Endothelial cell (in vitro differentiated cells): Measurements from ENCODE around the gene RACGAP1. TPM values are rescaled to one million over a fixed set of nuclear protein-coding genes. Genes with fewer than 3 reads are reported as not detected.
A peak's percentile ranks its signal among the peaks of the same experiment; 100 is the strongest.

Experiments used
- DNase-seq: peaks from one replicate; pipeline ENCODE4 v3.0.0; 2021; ENCODE audit warnings: low spot score
- H3K27ac Mint-ChIP-seq: one replicate; pipeline ENCODE4 v1.8.0; 2021; ENCODE audit warnings: mixed read lengths, inconsistent platforms; ENCODE audit not compliant: unreplicated experiment
- H3K27me3 Mint-ChIP-seq: one replicate; pipeline ENCODE4 v1.8.0; 2021; ENCODE audit warnings: mild to moderate bottlenecking, moderate library complexity, mixed read lengths, inconsistent platforms; ENCODE audit not compliant: unreplicated experiment
- H3K36me3 Mint-ChIP-seq: one replicate; pipeline ENCODE4 v1.8.0; 2021; ENCODE audit warnings: mild to moderate bottlenecking, low read depth, mixed read lengths, inconsistent platforms; ENCODE audit not compliant: unreplicated experiment
- H3K4me1 Mint-ChIP-seq: one replicate; pipeline ENCODE4 v1.8.0; 2021; ENCODE audit warnings: mild to moderate bottlenecking, mixed read lengths, inconsistent platforms; ENCODE audit not compliant: unreplicated experiment
- H3K4me3 Mint-ChIP-seq: one replicate; pipeline ENCODE4 v1.8.0; 2021; ENCODE audit warnings: mild to moderate bottlenecking, mixed read lengths, inconsistent platforms; ENCODE audit not compliant: unreplicated experiment
- H3K9me3 Mint-ChIP-seq: one replicate; pipeline ENCODE4 v1.8.0; 2021; ENCODE audit warnings: mixed read lengths, inconsistent platforms; ENCODE audit not compliant: unreplicated experiment
- total RNA-seq: library from RNA; stranded (reverse); fragmentation: NEBNext Ultra II Directional; extraction: Animal tissue kit (Norgen Biotek cat#: 25700); gene quantifications from one replicate; pipeline ENCODE4 v1.2.1, GENCODE V29; 2021; ENCODE audit not compliant: unreplicated experiment
- TF ChIP-seq, protein P1 (sequence below): fragments of 200-600 bp; sonication (generic); IDR thresholded peaks from one replicate; pipeline ENCODE4 v1.5.0; 2021; ENCODE audit warnings: antibody characterized with exemption; ENCODE audit not compliant: unreplicated experiment

The RACGAP1 gene
- total RNA-seq, 1 donor from 2014 or later: 19.5 TPM

- TF ChIP-seq, protein P1, sequence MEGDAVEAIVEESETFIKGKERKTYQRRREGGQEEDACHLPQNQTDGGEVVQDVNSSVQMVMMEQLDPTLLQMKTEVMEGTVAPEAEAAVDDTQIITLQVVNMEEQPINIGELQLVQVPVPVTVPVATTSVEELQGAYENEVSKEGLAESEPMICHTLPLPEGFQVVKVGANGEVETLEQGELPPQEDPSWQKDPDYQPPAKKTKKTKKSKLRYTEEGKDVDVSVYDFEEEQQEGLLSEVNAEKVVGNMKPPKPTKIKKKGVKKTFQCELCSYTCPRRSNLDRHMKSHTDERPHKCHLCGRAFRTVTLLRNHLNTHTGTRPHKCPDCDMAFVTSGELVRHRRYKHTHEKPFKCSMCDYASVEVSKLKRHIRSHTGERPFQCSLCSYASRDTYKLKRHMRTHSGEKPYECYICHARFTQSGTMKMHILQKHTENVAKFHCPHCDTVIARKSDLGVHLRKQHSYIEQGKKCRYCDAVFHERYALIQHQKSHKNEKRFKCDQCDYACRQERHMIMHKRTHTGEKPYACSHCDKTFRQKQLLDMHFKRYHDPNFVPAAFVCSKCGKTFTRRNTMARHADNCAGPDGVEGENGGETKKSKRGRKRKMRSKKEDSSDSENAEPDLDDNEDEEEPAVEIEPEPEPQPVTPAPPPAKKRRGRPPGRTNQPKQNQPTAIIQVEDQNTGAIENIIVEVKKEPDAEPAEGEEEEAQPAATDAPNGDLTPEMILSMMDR: no peak
- Mint-ChIP-seq H3K4me1 (peaks cover 16% of the 10 kb centered on the region), H3K27ac (no peak overlapping the region), H3K27me3 (peaks cover 6% of the 10 kb centered on the region), H3K4me3 (no peak overlapping the region), H3K36me3 (no peaks in the 10 kb centered on the region), H3K9me3 (no peaks in the 10 kb centered on the region)
- DNase-seq: no peak
Measured at GRCh38 chr12:49946497-49946896, 78.8 kb downstream of the RACGAP1 start.

GRCh38 chr12:49946086-49946485, 79.2 kb downstream of the RACGAP1 start:
- Mint-ChIP-seq H3K4me1 (peaks cover 16% of the 10 kb centered on the region), H3K4me3 (no peak overlapping the region), H3K27ac (no peak overlapping the region), H3K9me3 (no peaks in the 10 kb centered on the region), H3K36me3 (no peaks in the 10 kb centered on the region), H3K27me3 (peaks cover 2% of the 10 kb centered on the region)
- DNase-seq: no peak
- TF ChIP-seq, protein P1: no peak

- Mint-ChIP-seq H3K27me3 (peaks cover under 1% of the 10 kb centered on the region), H3K27ac (peak overlapping the region; percentile 62), H3K36me3 (no peaks in the 10 kb centered on the region), H3K4me1 (peaks cover 14% of the 10 kb centered on the region), H3K4me3 (peak overlapping the region; percentile 73), H3K9me3 (no peaks in the 10 kb centered on the region)
- TF ChIP-seq, protein P1: peak; percentile 86
- peak; percentile 88 for DNase-seq
Measured at GRCh38 chr12:49945394-49946080, 79.8 kb downstream of the RACGAP1 start.

DNA sequence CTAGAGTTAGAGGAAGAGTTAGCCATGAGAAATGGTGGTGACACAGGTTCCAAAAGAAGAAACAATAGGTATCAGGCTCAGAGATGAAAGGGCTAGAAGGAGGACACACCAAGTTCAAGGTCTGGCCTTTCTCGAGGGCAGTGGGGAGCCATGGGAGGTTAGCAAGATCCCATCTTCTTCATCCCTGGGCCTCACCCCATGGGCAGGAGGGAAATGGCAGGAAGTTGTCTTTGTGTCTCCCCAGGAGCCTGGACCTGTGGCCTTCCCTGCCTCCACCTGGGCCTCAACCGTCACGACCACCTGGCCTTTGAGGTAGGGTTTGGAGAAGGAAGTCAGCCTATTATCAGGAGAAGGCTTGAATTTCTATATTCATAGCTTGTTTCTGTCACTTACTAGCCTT, 80.6 kb downstream of the RACGAP1 start:
- H3K4me3 Mint-ChIP-seq: no peak overlapping the region
- H3K27ac Mint-ChIP-seq: no peak overlapping the region
- DNase-seq: no peak
- H3K36me3 Mint-ChIP-seq: no peaks in the 10 kb centered on the region
- peaks cover 14% of the 10 kb centered on the region for H3K4me1 Mint-ChIP-seq
- H3K9me3 Mint-ChIP-seq: no peaks in the 10 kb centered on the region
- H3K27me3 Mint-ChIP-seq: peaks cover 2% of the 10 kb centered on the region
- TF ChIP-seq, protein P1: no peak

DNA sequence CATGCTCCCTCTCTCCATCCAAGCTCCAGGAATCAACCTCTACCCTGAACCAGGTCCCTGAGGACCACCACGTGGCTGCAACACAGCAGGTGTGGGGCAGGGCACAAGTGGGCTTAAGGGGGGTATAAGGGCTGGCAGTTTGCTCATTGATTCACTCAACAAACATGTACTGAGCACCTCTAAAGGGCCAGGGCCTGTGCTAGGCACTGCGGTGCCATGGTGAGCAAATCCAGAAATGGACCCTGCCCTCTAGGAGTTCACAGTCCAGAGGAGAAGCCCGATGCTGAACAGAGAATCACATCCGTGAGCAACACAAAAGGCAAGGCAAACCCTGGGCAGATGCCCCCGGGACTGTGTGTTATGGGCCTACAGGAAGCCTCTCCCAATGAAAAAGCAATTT, 81.2 kb downstream of the RACGAP1 start:
- Mint-ChIP-seq H3K4me1 (peaks cover 14% of the 10 kb centered on the region), H3K36me3 (no peaks in the 10 kb centered on the region), H3K27ac (no peak overlapping the region), H3K4me3 (no peak overlapping the region), H3K9me3 (no peaks in the 10 kb centered on the region), H3K27me3 (peaks cover 2% of the 10 kb centered on the region)
- no peak for DNase-seq
- TF ChIP-seq, protein P1: no peak
